NCI-H1105 treated with DMSO at 0.1 percent for 48 hours (cell line): ENCODE measurements around the gene SLC43A3.

Source experiments
- DNase-seq: peaks from one replicate; lab custom pipeline; 2025; lab: John Stamatoyannopoulos, UW

Gene SLC43A3

DNA sequence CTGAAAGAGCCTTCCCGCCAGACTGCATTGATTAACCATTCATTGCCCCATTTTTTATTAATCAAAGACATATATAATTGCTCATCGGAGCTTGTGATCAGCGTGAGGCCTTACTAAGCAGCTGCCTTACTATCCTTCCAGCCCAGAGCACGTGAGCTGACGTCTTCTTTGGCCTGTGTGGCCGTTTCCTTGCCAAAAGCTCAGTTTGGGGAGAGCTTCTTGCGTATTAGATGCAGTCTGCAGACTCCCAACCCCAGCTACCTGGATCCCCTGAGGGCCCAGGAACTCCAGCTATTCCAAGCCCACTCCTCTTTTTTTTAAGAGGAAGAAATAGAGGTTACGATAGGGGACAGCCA is 784 bp upstream of the SLC43A3 start:
- DNase-seq, result no peak

GRCh38 chr11:57426439-57426928 is 437 bp downstream of the SLC43A3 start:
- DNase-seq, result no peak

GRCh38 chr11:57425565-57426438 is 1.1 kb downstream of the SLC43A3 start:
- DNase-seq, result no peak

GRCh38 chr11:57424792-57425564 is 1.9 kb downstream of the SLC43A3 start:
- no peak for DNase-seq

GRCh38 chr11:57424137-57424791 is 2.7 kb downstream of the SLC43A3 start:
- no peak for DNase-seq

- no peak for DNase-seq
Observed at GRCh38 chr11:57422669-57423068, 4.3 kb downstream of the SLC43A3 start.

DNA sequence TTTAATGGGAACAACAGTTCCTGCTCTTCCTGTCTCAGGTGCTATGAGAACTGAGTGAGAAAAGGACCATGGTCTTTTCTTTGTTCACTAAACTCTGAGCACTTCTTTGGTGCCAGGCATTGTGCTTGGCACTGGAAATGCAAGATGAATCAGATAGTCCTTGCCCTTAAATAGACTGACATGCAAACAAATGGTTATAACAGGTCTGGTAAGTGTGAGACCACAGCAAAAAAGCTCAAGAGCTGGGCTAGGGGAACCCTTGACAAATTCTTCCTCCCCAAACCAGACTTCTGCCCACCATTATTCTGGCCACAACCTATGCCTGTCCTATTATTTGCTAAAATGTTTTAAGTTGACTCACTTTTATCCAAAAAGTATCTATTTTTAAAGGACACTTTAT is 5.1 kb downstream of the SLC43A3 start:
- DNase-seq, result no peak

DNA sequence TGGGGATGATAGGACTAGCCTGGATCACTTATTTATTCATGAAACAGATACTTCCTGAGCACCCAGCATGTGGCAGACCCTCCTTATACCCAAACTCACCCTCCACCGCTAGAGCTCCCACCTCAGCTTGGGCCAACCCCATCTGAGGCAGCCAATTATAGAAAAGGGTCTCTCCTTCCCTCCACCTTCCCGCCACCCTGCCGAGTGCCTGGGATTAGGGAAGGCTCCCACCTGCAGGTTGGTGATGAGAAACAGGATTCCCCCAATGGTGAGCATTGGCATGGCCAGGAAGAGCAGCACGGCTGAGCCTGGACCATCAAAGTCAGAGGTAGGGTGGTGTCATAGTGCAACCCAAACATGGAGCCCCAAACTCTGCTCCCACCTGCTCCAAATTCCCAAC is 5.9 kb downstream of the SLC43A3 start:
- no peak for DNase-seq

GRCh38 chr11:57419146-57419545 is 7.8 kb downstream of the SLC43A3 start:
- no peak for DNase-seq

- no peak for DNase-seq
Observed at GRCh38 chr11:57418131-57418530, 8.8 kb downstream of the SLC43A3 start.

GRCh38 chr11:57417056-57417455 is 9.9 kb downstream of the SLC43A3 start:
- DNase-seq, result no peak

DNA sequence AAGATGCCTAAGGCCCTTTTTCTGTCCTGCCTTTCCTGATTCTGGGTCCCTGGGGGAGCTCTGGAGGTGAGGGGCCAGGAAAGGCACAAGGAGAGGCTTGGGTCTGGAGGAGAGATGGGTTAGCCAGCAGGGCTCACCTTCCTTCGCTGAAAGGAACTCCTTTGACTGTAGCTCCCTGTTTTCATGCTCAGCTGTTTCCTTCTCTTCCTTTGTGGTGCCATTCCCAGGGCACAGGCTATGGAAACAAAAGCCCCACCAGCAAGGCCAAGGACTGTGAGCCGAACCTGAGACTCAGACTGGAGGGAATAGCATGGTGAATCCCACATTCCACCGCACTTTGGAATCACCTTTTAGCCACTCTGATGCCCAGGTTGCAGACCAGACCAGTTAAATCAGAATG is 10.5 kb downstream of the SLC43A3 start:
- DNase-seq, result no peak

DNA sequence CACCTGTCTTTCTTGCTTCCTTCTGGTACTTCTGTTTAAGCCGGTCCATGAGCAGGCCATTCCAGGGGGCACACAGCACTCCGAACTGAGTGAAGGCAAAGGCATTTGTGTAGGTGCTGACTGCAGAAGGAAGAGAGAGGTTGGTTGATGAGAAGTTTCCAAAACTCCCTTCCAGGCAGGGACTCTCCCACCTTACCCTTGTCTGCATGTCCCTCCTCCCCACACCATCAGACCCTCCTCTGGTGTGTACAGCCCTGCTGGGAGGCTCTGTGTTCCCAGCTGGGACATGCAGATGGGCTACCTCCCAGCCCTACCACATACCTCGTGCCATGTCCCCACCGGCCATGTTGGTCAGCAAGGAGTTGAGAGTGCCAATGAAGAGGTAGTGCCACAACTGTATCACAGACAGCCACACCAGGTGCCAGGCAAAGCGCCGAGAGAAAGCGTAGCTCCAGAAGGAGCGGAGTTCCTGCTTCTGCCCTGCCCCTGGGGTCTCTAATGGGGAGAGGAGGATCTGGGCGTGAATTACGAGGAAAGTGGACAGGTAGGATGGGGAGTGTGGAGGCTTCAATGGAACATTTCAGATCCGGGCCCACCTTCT is 12.2 kb downstream of the SLC43A3 start:
- DNase-seq, result no peak

GRCh38 chr11:57413681-57414080 is 13.2 kb downstream of the SLC43A3 start:
- no peak for DNase-seq

DNA sequence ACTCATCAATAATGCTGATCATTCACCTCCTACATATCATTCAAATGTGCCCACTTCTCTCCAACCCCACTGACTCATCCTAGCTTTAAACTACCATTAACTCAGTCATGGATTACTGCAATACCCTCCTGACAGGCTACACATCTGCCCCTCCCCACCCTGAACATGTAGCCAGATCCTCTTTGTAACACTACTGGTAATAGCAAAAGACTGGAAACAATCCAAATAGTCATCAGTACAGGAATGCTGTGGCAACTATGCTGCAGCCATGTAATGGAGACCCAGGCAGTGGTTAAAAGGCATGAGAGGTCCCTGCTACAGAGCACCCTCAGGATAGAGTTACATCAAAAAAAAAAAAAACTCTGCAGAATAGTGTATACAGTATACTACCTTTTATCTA is 16.6 kb downstream of the SLC43A3 start:
- DNase-seq, result no peak

- DNase-seq, result no peak
Observed at GRCh38 chr11:57409321-57410100, 17.4 kb downstream of the SLC43A3 start.

GRCh38 chr11:57408771-57409170 is 18.1 kb downstream of the SLC43A3 start:
- DNase-seq, result no peak

GRCh38 chr11:57407941-57408475 is 18.9 kb downstream of the SLC43A3 start:
- no peak for DNase-seq

- DNase-seq, result no peak
Observed at GRCh38 chr11:57407010-57407920, 19.7 kb downstream of the SLC43A3 start.

DNA sequence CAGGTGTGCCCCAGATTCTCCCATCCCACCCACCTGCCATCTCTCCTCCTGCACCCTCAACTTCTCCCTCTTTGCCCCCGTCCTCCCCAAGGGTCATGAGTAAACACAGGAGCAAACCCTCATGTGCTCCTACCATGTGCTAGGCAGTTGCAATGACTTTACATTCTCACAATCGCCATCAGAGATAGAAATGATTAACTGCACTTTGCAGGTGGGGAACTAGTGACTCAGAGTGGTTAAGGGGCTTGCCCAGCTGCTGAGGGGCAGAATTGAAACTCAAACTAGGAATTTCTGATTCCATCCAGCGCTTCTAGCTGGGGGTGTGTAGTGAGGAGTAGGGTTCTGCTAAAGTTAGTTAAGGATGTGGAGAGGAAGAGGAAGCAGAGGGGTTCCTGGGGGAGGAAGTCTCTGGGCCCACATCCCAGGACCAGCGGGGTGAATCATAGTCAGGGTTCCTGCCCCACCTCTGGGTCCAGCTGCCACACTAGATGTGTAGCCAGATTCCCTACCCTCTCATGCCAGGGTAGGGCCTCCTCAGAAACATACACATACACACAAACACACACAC is 20.5 kb downstream of the SLC43A3 start:
- DNase-seq, result no peak
